Osteoblast (primary cell): ENCODE measurements around the gene LCTL. TPM values are rescaled to one million over a fixed set of nuclear protein-coding genes. Genes with fewer than 3 reads are reported as not detected.

Experiments
- DNase-seq: peaks from one replicate; pipeline ENCODE4 v3.0.0; 2011; ENCODE audit warnings: low spot score, mixed read lengths; ENCODE audit not compliant: insufficient read length; ENCODE audit errors: missing footprints
- H2AFZ ChIP-seq: 2 replicates; pipeline ENCODE4 v1.6.0; 2011; ENCODE audit warnings: mild to moderate bottlenecking, low read length
- H3K27ac ChIP-seq: 2 replicates; pipeline ENCODE4 v1.5.1; 2011; ENCODE audit warnings: mild to moderate bottlenecking, low read depth, low read length, moderate library complexity
- H3K27me3 ChIP-seq: 2 replicates; pipeline ENCODE4 v1.6.0; 2012; ENCODE audit warnings: mild to moderate bottlenecking, control low read depth, inconsistent platforms, low read length, moderate library complexity; ENCODE audit not compliant: insufficient read depth
- H3K36me3 ChIP-seq: 2 replicates; pipeline ENCODE4 v1.5.1; 2011; ENCODE audit warnings: mild to moderate bottlenecking, low read length, control low read depth, moderate library complexity; ENCODE audit not compliant: insufficient read depth
- H3K4me1 ChIP-seq: 2 replicates; pipeline ENCODE4 v1.5.1; 2011; ENCODE audit warnings: mild to moderate bottlenecking, low read length, control low read depth, moderate library complexity; ENCODE audit not compliant: insufficient read depth
- H3K4me2 ChIP-seq: 2 replicates; pipeline ENCODE4 v1.6.0; 2011; ENCODE audit warnings: mild to moderate bottlenecking, low read length; ENCODE audit not compliant: insufficient read depth
- H3K4me3 ChIP-seq: fragments of 200-600 bp; sonication (generic); 3 replicates; pipeline ENCODE4 v1.5.1; 2012; ENCODE audit warnings: mild to moderate bottlenecking, low read length, inconsistent platforms; ENCODE audit not compliant: insufficient read depth
- H3K79me2 ChIP-seq: 2 replicates; pipeline ENCODE4 v1.6.0; 2012; ENCODE audit warnings: mild to moderate bottlenecking, low read length, control low read depth, inconsistent platforms; ENCODE audit not compliant: insufficient read depth
- H3K9me3 ChIP-seq: 2 replicates; pipeline ENCODE4 v1.5.1; 2011; ENCODE audit warnings: low read depth, low read length, control low read depth
- H4K20me1 ChIP-seq: 2 replicates; pipeline ENCODE4 v1.6.0; 2012; ENCODE audit warnings: mild to moderate bottlenecking, low read length, control low read depth; ENCODE audit not compliant: insufficient read depth
- total RNA-seq: library from RNA; depleted of rRNA; stranded (reverse); fragments of >200 nt; gene quantifications from 2 replicates; pipeline ENCODE4 v1.2.3, GENCODE V29; 2012
- TF ChIP-seq, protein P1 (sequence below): IDR thresholded peaks from 2 replicates; pipeline ENCODE4 v1.5.1; 2011; ENCODE audit warnings: mild to moderate bottlenecking, low read depth, low read length, moderate library complexity; ENCODE audit errors: extremely low read depth

Gene LCTL
- total RNA-seq, 1 donor: 1.4 TPM

GRCh38 chr15:66594836-66595235, 29.0 kb upstream of the LCTL start:
- no peak overlapping the region for H2AFZ ChIP-seq
- TF ChIP-seq, protein P1, sequence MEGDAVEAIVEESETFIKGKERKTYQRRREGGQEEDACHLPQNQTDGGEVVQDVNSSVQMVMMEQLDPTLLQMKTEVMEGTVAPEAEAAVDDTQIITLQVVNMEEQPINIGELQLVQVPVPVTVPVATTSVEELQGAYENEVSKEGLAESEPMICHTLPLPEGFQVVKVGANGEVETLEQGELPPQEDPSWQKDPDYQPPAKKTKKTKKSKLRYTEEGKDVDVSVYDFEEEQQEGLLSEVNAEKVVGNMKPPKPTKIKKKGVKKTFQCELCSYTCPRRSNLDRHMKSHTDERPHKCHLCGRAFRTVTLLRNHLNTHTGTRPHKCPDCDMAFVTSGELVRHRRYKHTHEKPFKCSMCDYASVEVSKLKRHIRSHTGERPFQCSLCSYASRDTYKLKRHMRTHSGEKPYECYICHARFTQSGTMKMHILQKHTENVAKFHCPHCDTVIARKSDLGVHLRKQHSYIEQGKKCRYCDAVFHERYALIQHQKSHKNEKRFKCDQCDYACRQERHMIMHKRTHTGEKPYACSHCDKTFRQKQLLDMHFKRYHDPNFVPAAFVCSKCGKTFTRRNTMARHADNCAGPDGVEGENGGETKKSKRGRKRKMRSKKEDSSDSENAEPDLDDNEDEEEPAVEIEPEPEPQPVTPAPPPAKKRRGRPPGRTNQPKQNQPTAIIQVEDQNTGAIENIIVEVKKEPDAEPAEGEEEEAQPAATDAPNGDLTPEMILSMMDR: no peak
- H3K36me3 ChIP-seq: no peaks in the 10 kb centered on the region
- H3K4me1 ChIP-seq: peaks cover 6% of the 10 kb centered on the region
- no peak overlapping the region for H3K27ac ChIP-seq
- H3K79me2 ChIP-seq: no peaks in the 10 kb centered on the region
- H4K20me1 ChIP-seq: no peaks in the 10 kb centered on the region
- H3K4me2 ChIP-seq: no peak overlapping the region
- H3K27me3 ChIP-seq: peaks cover 3% of the 10 kb centered on the region
- peak; percentile 13 for DNase-seq
- no peaks in the 10 kb centered on the region for H3K9me3 ChIP-seq
- H3K4me3 ChIP-seq: no peak overlapping the region

DNA sequence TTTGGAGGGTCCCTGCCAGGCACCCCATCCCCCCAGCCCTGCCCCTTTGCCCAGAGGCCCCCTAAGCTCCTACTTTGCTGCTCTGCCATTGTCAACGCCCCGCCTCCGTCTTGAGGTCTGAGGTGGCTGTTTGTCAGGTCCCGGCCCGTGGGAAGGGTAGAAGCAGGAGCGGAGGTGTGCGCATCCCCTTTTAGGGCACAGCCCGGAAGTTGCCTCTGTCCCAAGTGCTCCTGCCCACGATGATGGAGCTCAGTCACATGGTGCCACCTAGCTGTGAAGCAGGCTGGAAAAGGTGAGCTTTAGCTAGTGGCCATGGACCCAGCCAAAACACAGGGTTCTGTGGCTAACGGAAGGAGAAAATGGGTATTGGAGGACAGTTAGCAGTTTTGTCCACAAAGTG, 28.5 kb upstream of the LCTL start:
- Histone ChIP-seq H3K36me3 (no peaks in the 10 kb centered on the region), H4K20me1 (no peaks in the 10 kb centered on the region), H3K27me3 (peaks cover 3% of the 10 kb centered on the region), H2AFZ (no peak overlapping the region), H3K79me2 (no peaks in the 10 kb centered on the region), H3K4me1 (peaks cover 6% of the 10 kb centered on the region), H3K4me2 (no peak overlapping the region), H3K27ac (no peak overlapping the region), H3K9me3 (no peaks in the 10 kb centered on the region), H3K4me3 (no peak overlapping the region)
- DNase-seq: peak; percentile 4
- TF ChIP-seq, protein P1: no peak

DNA sequence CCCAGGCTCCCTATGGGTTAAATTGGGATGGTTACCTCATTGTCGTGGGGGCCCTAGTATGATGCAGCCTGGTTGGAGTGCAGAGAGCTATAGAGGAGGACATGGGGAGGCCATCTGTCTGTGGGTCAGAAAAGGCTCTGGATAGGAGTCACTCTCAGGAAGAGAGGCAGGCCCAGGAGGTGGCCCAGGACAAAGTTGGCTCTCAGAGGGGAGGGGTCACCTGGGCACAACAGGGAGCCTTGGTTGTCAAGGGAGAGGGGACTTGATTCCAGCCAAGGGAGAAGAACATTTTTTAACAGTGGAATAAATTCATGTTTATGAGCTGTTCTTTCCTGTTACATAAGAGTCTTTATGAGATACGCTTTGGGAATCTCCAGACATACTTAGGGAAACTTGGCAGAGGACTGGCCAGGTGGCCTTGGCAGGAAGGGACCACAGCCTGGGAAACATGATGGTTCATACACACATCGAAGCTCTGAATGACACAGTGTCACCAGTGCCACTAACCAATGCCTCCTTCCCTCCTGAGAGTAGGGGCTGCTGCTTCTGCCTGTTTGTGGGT, 27.5 kb upstream of the LCTL start:
- no peak overlapping the region for H3K4me2 ChIP-seq
- no peaks in the 10 kb centered on the region for H4K20me1 ChIP-seq
- H3K79me2 ChIP-seq: no peaks in the 10 kb centered on the region
- peaks cover 6% of the 10 kb centered on the region for H3K4me1 ChIP-seq
- H2AFZ ChIP-seq: no peak overlapping the region
- H3K27me3 ChIP-seq: peaks cover 3% of the 10 kb centered on the region
- no peak overlapping the region for H3K4me3 ChIP-seq
- TF ChIP-seq, protein P1: no peak
- DNase-seq: no peak
- no peaks in the 10 kb centered on the region for H3K9me3 ChIP-seq
- H3K27ac ChIP-seq: no peak overlapping the region
- no peaks in the 10 kb centered on the region for H3K36me3 ChIP-seq

DNA sequence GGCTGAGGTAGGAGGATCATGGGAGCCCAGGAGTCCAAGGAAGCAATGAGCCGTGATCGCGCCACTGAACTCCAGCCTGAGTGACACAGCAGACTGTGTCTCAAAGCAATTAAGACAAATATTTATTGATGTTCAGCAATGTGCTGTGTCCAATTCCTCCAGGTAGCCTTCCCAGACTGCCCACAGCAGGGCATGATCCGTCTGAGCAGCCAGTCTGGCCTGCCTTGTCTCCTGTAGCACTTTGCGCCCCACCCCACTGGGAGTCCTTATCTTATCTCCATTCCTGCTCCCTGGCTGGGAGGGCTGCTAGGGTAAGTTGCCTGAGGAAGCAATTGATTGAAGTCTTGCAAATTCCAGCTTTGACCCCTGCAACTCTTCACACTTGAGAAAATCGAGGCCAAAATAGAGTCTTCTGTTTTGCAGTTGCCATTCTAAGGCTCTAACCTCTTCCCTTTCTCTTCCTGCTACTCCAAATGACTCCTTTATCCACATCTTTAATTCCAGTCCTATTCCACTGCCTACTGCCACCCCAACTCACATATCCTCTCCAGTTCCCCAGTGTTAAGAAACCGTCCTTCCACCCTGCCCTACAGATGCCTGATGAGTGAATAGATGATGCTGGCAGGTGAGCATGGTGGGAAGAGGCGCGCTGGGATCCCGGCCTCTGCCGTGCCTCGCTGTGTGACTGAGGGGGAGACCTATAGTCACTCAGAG, 26.9 kb upstream of the LCTL start:
- H3K79me2 ChIP-seq: no peaks in the 10 kb centered on the region
- H4K20me1 ChIP-seq: no peaks in the 10 kb centered on the region
- no peak overlapping the region for H2AFZ ChIP-seq
- H3K4me1 ChIP-seq: peaks cover 6% of the 10 kb centered on the region
- no peaks in the 10 kb centered on the region for H3K36me3 ChIP-seq
- H3K4me2 ChIP-seq: no peak overlapping the region
- TF ChIP-seq, protein P1: no peak
- no peak overlapping the region for H3K4me3 ChIP-seq
- no peak overlapping the region for H3K27ac ChIP-seq
- H3K9me3 ChIP-seq: no peaks in the 10 kb centered on the region
- DNase-seq: peak; percentile 17
- peaks cover 3% of the 10 kb centered on the region for H3K27me3 ChIP-seq
